GM12874 (cell line): ENCODE results near the gene SH2D7.

ENCODE experiments used
- TF ChIP-seq, protein P1 (sequence below): IDR thresholded peaks from 2 replicates; pipeline ENCODE4 v1.5.1; 2011; ENCODE audit warnings: low read depth, mild to moderate bottlenecking, control low read depth, low read length, moderate library complexity; ENCODE audit not compliant: insufficient read depth

Gene SH2D7

DNA sequence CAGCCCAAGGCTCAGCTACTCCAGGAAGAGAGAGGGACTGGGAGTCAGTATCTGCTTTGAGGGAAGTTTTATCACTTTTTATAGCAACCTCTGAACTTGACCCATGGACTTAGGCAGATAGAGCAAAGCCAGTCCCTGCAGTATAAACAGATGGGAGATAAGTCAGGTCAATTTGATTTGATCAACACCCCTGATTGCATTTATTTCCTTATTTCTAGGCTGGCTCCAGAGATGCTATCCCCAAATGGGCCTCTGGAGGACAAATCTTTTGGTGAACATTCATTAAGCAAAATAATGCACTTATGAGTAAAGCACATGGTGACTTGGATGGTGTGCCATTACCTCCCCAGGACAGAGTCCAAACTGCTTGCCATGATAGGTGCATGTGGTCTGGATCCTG, 47.9 kb downstream of the SH2D7 start:
- TF ChIP-seq, protein P1, sequence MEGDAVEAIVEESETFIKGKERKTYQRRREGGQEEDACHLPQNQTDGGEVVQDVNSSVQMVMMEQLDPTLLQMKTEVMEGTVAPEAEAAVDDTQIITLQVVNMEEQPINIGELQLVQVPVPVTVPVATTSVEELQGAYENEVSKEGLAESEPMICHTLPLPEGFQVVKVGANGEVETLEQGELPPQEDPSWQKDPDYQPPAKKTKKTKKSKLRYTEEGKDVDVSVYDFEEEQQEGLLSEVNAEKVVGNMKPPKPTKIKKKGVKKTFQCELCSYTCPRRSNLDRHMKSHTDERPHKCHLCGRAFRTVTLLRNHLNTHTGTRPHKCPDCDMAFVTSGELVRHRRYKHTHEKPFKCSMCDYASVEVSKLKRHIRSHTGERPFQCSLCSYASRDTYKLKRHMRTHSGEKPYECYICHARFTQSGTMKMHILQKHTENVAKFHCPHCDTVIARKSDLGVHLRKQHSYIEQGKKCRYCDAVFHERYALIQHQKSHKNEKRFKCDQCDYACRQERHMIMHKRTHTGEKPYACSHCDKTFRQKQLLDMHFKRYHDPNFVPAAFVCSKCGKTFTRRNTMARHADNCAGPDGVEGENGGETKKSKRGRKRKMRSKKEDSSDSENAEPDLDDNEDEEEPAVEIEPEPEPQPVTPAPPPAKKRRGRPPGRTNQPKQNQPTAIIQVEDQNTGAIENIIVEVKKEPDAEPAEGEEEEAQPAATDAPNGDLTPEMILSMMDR, result no peak

DNA sequence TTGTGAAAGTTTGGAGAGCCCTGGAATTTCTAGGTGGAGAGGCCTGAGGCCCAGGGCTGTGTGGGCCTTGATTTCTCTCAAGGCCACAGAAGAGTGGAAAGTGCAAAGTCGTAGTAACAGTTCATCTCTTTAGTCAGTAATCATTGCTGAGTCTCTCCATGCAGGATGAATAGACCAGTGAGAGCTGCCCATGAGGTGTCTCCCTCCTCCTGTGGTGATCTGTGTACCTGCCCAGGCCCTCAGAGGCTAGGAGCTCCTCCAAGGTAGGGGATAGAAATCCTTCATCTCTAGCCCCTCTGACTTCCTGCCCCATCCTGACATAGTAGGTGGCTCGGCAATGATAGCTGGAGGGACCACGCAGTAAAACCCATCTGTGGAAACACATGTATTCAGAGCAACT, 50.0 kb downstream of the SH2D7 start:
- TF ChIP-seq, protein P1, result no peak

DNA sequence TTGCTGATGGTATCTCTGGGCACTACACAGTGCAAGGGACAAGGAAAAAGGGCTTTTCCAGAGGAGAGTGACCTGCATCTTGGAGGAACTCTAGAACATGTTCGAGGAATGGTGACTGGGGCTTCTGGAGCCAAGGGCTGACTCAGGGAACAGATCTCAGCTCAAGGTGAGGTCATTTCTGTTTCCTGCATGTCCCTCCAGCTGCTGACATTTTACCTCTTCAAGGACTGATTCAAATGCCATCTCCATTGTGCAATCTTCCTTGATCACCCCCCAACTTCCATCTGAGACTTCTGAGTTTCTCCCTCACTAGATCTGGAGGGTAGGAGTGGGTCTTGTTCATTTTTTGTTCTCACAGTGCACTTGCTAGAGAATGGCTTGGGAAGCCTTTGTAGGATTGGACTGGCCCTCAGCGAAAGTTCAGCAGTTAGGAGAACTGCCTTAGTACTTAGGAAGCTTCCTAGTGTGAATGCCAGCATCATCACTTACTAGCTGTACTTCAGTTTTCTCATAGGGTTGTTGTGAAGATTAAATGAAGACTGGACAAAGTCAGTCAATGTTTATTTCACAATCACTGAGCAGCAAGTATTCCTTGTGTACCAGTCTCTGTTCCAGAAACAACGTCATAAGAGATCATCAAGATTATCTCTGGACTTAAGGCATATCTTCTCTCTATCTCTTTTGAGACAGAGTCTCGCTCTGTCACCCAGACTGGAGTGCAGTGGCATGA, 54.2 kb downstream of the SH2D7 start:
- TF ChIP-seq, protein P1, result no peak

DNA sequence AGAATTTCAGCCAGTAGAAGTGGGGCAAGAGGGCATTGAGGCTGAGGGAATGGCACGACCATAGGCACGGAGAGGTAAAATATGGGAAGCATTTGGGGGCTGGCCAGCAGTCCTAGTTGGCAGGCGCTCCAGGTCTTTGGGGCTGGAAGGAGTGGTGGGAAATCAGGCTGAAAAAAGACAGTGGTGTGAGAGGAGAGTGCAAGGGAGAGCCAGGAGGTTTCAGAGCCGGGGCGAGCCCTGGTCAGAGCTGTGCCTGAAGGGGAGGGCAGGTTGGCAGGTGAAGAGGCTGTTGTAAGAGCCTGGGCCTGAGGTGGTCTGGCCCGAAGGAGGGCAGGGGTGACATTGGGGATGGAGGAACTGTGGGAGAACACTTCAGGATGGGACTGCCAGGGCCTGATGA, 55.2 kb downstream of the SH2D7 start:
- TF ChIP-seq, protein P1, result no peak

DNA sequence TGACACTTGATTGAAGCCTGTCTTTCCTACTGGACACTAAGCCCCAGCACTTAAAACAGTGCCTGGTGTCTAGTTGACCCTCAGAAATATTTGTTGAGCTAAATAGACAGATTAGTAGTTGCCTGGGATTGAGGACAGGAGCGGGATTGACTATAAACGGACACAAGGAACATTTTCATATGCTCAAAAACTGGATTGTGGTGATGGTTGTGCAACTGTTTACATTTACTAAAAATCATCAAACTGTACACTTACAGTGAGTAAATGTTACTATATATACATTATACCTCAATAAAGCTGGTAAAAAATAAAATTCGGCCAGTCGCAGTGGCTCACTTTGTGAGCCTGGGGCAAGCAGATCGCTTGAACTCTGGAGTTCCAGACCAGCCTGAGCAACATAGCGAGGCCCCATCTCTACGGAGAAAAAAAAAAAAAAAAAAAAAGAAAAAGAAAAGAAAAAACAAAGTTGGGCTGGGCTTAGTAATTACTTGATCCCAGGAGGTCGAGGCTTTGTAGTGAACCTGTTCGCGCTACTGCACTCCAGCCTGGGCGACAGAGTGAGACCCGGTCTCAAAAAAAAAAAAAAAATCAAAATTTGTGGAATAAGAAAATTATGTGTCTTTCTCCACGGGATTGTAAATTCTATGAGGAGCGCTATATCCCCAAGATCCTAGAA, 56.2 kb downstream of the SH2D7 start:
- TF ChIP-seq, protein P1, result no peak

DNA sequence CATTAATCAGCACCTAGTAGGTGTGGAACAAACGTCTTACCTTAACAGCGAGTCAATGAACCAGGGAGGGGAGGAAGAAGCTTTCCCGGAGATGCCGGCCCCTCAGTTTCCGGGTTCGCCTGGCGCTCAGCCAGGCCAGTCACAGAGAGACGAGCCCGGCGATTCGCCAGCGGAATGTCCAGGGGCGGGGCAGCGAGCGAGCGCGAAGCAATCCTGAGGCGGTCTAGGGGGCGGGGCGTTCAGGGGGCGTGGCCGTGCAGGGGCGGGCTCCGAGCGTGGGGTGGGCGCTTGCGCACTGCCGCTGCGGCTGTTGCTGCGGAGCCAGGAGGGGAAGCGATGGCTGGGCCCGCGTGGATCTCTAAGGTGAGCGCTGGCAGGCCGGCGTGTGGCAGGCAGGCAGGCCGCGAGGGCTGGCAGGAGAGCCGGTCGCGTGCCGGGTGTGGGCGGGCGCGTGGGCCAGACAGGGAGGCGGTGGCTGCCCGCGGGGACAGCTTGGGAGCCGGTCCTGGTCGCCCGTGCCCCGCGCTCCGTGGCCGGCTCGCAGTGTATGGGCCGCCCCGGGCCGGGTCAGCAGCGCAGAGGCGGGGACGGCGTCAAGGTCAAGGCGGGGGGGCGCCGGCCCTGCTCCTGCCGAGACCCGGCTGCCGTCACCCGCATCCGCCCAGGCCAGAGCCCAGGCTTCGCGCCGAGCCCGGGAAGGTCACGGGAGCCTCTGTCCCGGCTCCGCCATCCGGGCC, 56.9 kb downstream of the SH2D7 start, which contains the start of gene IDH3A:
IDH3A (plus strand) TSS at position 295 of the 737 bp plus-strand sequence; CDS start at position 337, 42 bp downstream.
- TF ChIP-seq, protein P1, result no peak
